ENCODE data around the gene ZBTB2.

Gene ZBTB2

DNA sequence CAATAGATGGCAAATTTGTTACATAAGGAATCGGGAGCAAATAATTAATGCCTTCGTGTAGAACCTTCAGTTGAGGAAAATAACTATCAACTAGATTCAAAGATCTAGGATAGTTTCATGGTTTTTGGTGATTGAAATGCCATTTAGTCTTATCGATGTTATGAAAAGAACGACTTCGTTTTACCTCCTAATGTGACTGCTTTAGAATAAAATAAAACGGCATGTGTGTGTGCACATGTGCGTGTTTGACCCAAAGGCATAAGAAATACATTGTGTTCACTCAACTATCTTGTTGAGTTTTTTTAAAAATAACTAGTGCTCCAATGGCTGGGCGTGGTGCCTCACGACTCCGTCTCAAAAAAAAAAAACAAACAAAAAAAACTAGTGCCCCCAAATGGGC lies 37.6 kb downstream of the ZBTB2 start:
- no peak overlapping the region for H3K4me3 ChIP-seq (replicated peaks; ENCODE audit: low read depth, low read length)
- no peak for DNase-seq (ENCODE audit: extremely low read depth, insufficient read length)
- no peaks in the 10 kb centered on the region for H3K27me3 ChIP-seq (replicated peaks; ENCODE audit: control insufficient read depth, insufficient read depth, low read length)
- no peaks in the 10 kb centered on the region for H3K36me3 ChIP-seq (ENCODE audit: control insufficient read depth, insufficient read depth, low read length)
- TF ChIP-seq, protein P1, sequence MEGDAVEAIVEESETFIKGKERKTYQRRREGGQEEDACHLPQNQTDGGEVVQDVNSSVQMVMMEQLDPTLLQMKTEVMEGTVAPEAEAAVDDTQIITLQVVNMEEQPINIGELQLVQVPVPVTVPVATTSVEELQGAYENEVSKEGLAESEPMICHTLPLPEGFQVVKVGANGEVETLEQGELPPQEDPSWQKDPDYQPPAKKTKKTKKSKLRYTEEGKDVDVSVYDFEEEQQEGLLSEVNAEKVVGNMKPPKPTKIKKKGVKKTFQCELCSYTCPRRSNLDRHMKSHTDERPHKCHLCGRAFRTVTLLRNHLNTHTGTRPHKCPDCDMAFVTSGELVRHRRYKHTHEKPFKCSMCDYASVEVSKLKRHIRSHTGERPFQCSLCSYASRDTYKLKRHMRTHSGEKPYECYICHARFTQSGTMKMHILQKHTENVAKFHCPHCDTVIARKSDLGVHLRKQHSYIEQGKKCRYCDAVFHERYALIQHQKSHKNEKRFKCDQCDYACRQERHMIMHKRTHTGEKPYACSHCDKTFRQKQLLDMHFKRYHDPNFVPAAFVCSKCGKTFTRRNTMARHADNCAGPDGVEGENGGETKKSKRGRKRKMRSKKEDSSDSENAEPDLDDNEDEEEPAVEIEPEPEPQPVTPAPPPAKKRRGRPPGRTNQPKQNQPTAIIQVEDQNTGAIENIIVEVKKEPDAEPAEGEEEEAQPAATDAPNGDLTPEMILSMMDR (IDR thresholded peaks at IDR 0.05; ENCODE audit: insufficient read depth, low read length, poor library complexity, severe bottlenecking): no peak

DNA sequence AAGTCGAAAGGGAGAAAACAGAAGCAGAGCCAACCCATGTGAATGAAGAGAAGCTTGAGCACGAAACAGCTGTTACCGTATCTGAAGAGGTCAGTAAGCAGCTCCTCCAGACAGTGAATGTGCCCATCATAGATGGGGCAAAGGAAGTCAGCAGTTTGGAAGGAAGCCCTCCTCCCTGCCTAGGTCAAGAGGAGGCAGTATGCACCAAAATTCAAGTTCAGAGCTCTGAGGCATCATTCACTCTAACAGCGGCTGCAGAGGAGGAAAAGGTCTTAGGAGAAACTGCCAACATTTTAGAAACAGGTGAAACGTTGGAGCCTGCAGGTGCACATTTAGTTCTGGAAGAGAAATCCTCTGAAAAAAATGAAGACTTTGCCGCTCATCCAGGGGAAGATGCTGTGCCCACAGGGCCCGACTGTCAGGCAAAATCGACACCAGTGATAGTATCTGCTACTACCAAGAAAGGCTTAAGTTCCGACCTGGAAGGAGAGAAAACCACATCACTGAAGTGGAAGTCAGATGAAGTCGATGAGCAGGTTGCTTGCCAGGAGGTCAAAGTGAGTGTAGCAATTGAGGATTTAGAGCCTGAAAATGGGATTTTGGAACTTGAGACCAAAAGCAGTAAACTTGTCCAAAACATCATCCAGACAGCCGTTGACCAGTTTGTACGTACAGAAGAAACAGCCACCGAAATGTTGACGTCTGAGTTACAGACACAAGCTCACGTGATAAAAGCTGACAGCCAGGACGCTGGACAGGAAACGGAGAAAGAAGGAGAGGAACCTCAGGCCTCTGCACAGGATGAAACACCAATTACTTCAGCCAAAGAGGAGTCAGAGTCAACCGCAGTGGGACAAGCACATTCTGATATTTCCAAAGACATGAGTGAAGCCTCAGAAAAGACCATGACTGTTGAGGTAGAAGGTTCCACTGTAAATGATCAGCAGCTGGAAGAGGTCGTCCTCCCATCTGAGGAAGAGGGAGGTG lies 38.7 kb downstream of the ZBTB2 start:
- TF ChIP-seq, protein P1 (IDR thresholded peaks at IDR 0.05; ENCODE audit: insufficient read depth, low read length, poor library complexity, severe bottlenecking): no peak
- H3K27me3 ChIP-seq (replicated peaks; ENCODE audit: control insufficient read depth, insufficient read depth, low read length): no peaks in the 10 kb centered on the region
- DNase-seq (ENCODE audit: extremely low read depth, insufficient read length): no peak
- no peaks in the 10 kb centered on the region for H3K36me3 ChIP-seq (ENCODE audit: control insufficient read depth, insufficient read depth, low read length)
- no peak overlapping the region for H3K4me3 ChIP-seq (replicated peaks; ENCODE audit: low read depth, low read length)

DNA sequence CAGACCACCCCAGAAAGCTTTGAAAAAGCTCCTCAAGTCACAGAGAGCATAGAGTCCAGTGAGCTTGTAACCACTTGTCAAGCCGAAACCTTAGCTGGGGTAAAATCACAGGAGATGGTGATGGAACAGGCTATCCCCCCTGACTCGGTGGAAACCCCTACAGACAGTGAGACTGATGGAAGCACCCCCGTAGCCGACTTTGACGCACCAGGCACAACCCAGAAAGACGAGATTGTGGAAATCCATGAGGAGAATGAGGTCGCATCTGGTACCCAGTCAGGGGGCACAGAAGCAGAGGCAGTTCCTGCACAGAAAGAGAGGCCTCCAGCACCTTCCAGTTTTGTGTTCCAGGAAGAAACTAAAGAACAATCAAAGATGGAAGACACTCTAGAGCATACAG lies 39.6 kb downstream of the ZBTB2 start:
- Histone ChIP-seq H3K36me3 (ENCODE audit: control insufficient read depth, insufficient read depth, low read length) (no peaks in the 10 kb centered on the region), H3K27me3 (replicated peaks; ENCODE audit: control insufficient read depth, insufficient read depth, low read length) (no peaks in the 10 kb centered on the region), H3K4me3 (replicated peaks; ENCODE audit: low read depth, low read length) (no peak overlapping the region)
- TF ChIP-seq, protein P1 (IDR thresholded peaks at IDR 0.05; ENCODE audit: insufficient read depth, low read length, poor library complexity, severe bottlenecking): no peak
- no peak for DNase-seq (ENCODE audit: extremely low read depth, insufficient read length)

DNA sequence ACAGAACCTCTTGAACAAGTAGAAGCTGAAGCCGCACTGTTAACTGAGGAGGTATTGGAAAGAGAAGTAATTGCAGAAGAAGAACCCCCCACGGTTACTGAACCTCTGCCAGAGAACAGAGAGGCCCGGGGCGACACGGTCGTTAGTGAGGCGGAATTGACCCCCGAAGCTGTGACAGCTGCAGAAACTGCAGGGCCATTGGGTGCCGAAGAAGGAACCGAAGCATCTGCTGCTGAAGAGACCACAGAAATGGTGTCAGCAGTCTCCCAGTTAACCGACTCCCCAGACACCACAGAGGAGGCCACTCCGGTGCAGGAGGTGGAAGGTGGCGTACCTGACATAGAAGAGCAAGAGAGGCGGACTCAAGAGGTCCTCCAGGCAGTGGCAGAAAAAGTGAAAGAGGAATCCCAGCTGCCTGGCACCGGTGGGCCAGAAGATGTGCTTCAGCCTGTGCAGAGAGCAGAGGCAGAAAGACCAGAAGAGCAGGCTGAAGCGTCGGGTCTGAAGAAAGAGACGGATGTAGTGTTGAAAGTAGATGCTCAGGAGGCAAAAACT lies 40.1 kb downstream of the ZBTB2 start:
- H3K4me3 ChIP-seq (replicated peaks; ENCODE audit: low read depth, low read length): no peak overlapping the region
- DNase-seq (ENCODE audit: extremely low read depth, insufficient read length): no peak
- H3K27me3 ChIP-seq (replicated peaks; ENCODE audit: control insufficient read depth, insufficient read depth, low read length): no peaks in the 10 kb centered on the region
- H3K36me3 ChIP-seq (ENCODE audit: control insufficient read depth, insufficient read depth, low read length): no peaks in the 10 kb centered on the region
- TF ChIP-seq, protein P1 (IDR thresholded peaks at IDR 0.05; ENCODE audit: insufficient read depth, low read length, poor library complexity, severe bottlenecking): no peak

DNA sequence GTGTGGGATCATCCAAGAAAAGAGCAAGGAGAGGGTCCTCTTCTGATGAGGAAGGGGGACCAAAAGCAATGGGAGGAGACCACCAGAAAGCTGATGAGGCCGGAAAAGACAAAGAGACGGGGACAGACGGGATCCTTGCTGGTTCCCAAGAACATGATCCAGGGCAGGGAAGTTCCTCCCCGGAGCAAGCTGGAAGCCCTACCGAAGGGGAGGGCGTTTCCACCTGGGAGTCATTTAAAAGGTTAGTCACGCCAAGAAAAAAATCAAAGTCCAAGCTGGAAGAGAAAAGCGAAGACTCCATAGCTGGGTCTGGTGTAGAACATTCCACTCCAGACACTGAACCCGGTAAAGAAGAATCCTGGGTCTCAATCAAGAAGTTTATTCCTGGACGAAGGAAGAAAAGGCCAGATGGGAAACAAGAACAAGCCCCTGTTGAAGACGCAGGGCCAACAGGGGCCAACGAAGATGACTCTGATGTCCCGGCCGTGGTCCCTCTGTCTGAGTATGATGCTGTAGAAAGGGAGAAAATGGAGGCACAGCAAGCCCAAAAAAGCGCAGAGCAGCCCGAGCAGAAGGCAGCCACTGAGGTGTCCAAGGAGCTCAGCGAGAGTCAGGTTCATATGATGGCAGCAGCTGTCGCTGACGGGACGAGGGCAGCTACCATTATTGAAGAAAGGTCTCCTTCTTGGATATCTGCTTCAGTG lies 40.8 kb downstream of the ZBTB2 start:
- TF ChIP-seq, protein P1 (IDR thresholded peaks at IDR 0.05; ENCODE audit: insufficient read depth, low read length, poor library complexity, severe bottlenecking): no peak
- no peak for DNase-seq (ENCODE audit: extremely low read depth, insufficient read length)
- no peaks in the 10 kb centered on the region for H3K27me3 ChIP-seq (replicated peaks; ENCODE audit: control insufficient read depth, insufficient read depth, low read length)
- no peak overlapping the region for H3K4me3 ChIP-seq (replicated peaks; ENCODE audit: low read depth, low read length)
- H3K36me3 ChIP-seq (ENCODE audit: control insufficient read depth, insufficient read depth, low read length): no peaks in the 10 kb centered on the region

Measured in GM06990 (cell line).